Retinal pigment epithelial cell (primary cell): Measurements from ENCODE around the gene EDC3.
A peak's percentile ranks its signal among the peaks of the same experiment; 100 is the strongest.
"Not testable (repeated sequence)": the region's sequence is repeated elsewhere in the genome, so short reads cannot be mapped to it uniquely, and the experiment has no call there.

Experiments
- DNase-seq: peaks from one replicate; pipeline ENCODE4 v3.0.0-alpha.2; 2010; ENCODE audit warnings: low read depth
- H3K4me3 ChIP-seq: 2 replicates; pipeline ENCODE4 v1.5.1; 2011; ENCODE audit warnings: mild to moderate bottlenecking, low read length, control low read depth, moderate library complexity
- TF ChIP-seq, protein P1 (sequence below): conservative IDR thresholded peaks from 2 replicates; pipeline ENCODE4 v1.5.1; 2011; ENCODE audit warnings: low read depth, low read length, control low read depth, inconsistent platforms

The EDC3 gene

GRCh38 chr15:74599156-74599555 is 96.7 kb downstream of the EDC3 start:
- H3K4me3 ChIP-seq, result peak overlapping the region; percentile 64
- TF ChIP-seq, protein P1, sequence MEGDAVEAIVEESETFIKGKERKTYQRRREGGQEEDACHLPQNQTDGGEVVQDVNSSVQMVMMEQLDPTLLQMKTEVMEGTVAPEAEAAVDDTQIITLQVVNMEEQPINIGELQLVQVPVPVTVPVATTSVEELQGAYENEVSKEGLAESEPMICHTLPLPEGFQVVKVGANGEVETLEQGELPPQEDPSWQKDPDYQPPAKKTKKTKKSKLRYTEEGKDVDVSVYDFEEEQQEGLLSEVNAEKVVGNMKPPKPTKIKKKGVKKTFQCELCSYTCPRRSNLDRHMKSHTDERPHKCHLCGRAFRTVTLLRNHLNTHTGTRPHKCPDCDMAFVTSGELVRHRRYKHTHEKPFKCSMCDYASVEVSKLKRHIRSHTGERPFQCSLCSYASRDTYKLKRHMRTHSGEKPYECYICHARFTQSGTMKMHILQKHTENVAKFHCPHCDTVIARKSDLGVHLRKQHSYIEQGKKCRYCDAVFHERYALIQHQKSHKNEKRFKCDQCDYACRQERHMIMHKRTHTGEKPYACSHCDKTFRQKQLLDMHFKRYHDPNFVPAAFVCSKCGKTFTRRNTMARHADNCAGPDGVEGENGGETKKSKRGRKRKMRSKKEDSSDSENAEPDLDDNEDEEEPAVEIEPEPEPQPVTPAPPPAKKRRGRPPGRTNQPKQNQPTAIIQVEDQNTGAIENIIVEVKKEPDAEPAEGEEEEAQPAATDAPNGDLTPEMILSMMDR, result no peak
- no peak for DNase-seq

GRCh38 chr15:74598126-74598842 is 97.5 kb downstream of the EDC3 start:
- H3K4me3 ChIP-seq, result peak overlapping the region; percentile 64
- TF ChIP-seq, protein P1, result no peak
- DNase-seq, result peak; percentile 65

DNA sequence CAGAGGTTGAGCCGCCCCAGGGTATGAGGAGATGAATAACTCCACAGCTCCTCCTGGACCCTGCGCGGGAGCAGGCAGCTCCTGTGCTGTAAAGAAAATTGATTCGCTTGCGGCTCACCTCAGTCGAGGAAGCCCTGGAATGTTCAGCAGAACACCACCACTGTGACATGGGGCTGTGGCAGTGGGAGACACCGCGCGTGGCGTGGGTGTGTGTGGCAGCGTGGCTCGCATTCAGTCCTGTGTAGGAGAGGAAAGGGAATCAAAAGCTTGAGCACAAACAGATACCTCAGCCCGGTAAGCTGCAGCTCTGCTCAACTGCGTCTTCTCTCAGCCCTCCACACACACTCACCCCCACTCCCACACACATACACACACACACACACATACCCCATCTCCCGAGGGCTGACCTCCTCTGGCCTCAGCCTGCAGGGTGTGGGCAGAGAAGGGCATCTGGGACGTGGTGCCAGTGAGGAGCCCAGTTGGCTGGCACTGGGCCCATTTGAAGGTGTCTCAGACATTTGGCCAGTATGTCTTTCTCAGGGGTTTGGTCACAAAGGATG is 98.6 kb downstream of the EDC3 start:
- not testable (repeated sequence) for H3K4me3 ChIP-seq, DNase-seq

DNA sequence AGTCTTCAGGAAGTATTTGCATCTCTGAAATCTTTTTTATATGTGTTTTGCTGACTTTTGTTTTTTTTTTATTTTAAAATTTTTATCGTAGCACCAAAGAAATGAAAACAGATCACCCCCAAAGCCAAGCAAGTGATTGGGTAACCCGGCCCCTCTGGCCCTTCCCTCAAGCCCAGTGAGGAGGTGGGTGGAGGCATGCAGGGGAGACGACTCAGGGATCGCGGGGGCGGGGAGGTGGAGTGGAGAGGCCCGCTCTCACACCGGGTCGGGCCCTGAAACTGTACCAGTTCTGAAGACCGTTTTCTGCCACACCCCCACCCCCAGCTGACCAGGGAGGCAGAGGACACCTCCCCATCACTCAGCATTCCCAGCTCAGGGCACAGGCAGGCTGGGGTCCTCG is 99.1 kb downstream of the EDC3 start:
- H3K4me3 ChIP-seq, result not testable (repeated sequence)

GRCh38 chr15:74595271-74595670 is 100.6 kb downstream of the EDC3 start:
- no peak for DNase-seq
- TF ChIP-seq, protein P1, result no peak
- H3K4me3 ChIP-seq, result no peak overlapping the region

More for the DNA sequence above, 99.1 kb downstream of the EDC3 start:
- DNase-seq, result not testable (repeated sequence)

GRCh38 chr15:74594455-74594854 is 101.4 kb downstream of the EDC3 start:
- TF ChIP-seq, protein P1, result no peak
- no peak overlapping the region for H3K4me3 ChIP-seq
- DNase-seq, result no peak

DNA sequence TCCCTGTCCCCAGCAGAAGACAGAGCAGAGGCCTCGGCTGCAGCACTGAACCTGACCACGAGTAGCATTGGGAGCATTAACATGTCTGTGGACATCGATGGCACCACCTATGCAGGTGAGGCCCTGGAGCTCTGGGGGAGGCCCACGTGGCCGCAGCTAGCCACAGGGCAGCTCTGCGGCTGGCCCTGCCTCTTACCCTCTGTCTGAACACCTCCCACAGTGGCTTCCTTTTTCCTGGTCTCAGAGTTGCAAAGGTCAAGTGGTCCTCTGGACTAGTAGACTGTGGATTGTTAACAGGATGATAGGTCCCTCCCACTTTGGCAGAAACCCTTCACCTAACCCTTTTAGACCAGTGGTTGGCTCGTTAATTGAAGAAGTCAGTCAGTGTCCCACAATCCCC is 102.7 kb downstream of the EDC3 start:
- H3K4me3 ChIP-seq, result no peak overlapping the region
- TF ChIP-seq, protein P1, result no peak
- DNase-seq, result no peak

- DNase-seq, result no peak
Observed at GRCh38 chr15:74592222-74592621, 103.6 kb downstream of the EDC3 start.

More at GRCh38 chr15:74592222-74592621, 103.6 kb downstream of the EDC3 start:
- H3K4me3 ChIP-seq, result no peak overlapping the region
- TF ChIP-seq, protein P1, result no peak
